GM19099 (cell line): Measurements from ENCODE around the gene TBCE.

Source experiments
- POLR2A ChIP-seq: IDR thresholded peaks from 3 replicates; pipeline ENCODE4 v1.6.1; 2011; ENCODE audit warnings: low read depth; ENCODE audit not compliant: insufficient read length; ENCODE audit errors: extremely low read depth

Gene TBCE

GRCh38 chr1:235341334-235341733 lies 25.9 kb upstream of the TBCE start:
- TF ChIP-seq POLR2A = no peak

GRCh38 chr1:235342039-235342438 lies 25.2 kb upstream of the TBCE start:
- no peak for TF ChIP-seq POLR2A

- TF ChIP-seq POLR2A = no peak
These were observed 24.8 kb upstream of the TBCE start for GRCh38 chr1:235342471-235342870.

GRCh38 chr1:235343726-235344125 lies 23.5 kb upstream of the TBCE start:
- TF ChIP-seq POLR2A = no peak

GRCh38 chr1:235351441-235351840 lies 15.8 kb upstream of the TBCE start:
- TF ChIP-seq POLR2A = no peak

- TF ChIP-seq POLR2A = no peak
These were observed 15.3 kb upstream of the TBCE start for GRCh38 chr1:235351898-235352297.

GRCh38 chr1:235357485-235358373 lies 9.5 kb upstream of the TBCE start:
- no peak for TF ChIP-seq POLR2A

GRCh38 chr1:235358899-235359298 lies 8.3 kb upstream of the TBCE start:
- no peak for TF ChIP-seq POLR2A

- TF ChIP-seq POLR2A = no peak
These were observed 941 bp upstream of the TBCE start for GRCh38 chr1:235366286-235366685.

- no peak for TF ChIP-seq POLR2A
These were observed 1.2 kb downstream of the TBCE start for GRCh38 chr1:235368428-235368827.

GRCh38 chr1:235369802-235370201 lies 2.6 kb downstream of the TBCE start:
- TF ChIP-seq POLR2A = no peak

- no peak for TF ChIP-seq POLR2A
These were observed 8.8 kb downstream of the TBCE start for GRCh38 chr1:235375919-235376605.

- TF ChIP-seq POLR2A = no peak
These were observed 24.6 kb downstream of the TBCE start for GRCh38 chr1:235391874-235392273.

- no peak for TF ChIP-seq POLR2A
These were observed 30.5 kb downstream of the TBCE start for GRCh38 chr1:235397733-235398132.

- no peak for TF ChIP-seq POLR2A
These were observed 32.4 kb downstream of the TBCE start for GRCh38 chr1:235399661-235400060.

- TF ChIP-seq POLR2A = no peak
These were observed 34.0 kb downstream of the TBCE start for GRCh38 chr1:235401251-235401650.
